HG03520 (cell line): Measurements from ENCODE around the gene FOXJ3.

ENCODE experiments used
- ATAC-seq: cut with Tn5 transposase; IDR thresholded peaks from one replicate; pipeline ENCODE4 v1.9.1; 2021; ENCODE audit warnings: mild to moderate bottlenecking, moderate library complexity; ENCODE audit not compliant: unreplicated experiment

Gene FOXJ3

DNA sequence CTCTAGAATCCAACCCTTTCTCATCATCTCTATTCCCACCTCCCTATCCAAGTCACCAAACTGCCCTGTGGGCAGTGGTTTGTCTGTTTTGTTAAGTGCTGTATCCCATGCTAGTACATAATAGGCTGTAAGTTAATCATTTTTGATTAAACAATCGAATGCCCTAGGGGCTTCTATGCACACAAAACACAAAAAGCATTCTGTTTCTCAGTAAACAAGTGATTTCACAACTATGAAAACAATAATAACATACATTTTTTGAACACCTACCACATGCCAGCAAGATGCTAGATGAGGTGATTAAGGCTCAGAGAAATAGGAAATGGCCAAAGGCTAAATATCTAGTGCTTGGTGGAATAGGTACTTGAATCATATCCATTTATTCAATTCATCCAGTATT lies 186.9 kb downstream of the FOXJ3 start:
- no peak for ATAC-seq

DNA sequence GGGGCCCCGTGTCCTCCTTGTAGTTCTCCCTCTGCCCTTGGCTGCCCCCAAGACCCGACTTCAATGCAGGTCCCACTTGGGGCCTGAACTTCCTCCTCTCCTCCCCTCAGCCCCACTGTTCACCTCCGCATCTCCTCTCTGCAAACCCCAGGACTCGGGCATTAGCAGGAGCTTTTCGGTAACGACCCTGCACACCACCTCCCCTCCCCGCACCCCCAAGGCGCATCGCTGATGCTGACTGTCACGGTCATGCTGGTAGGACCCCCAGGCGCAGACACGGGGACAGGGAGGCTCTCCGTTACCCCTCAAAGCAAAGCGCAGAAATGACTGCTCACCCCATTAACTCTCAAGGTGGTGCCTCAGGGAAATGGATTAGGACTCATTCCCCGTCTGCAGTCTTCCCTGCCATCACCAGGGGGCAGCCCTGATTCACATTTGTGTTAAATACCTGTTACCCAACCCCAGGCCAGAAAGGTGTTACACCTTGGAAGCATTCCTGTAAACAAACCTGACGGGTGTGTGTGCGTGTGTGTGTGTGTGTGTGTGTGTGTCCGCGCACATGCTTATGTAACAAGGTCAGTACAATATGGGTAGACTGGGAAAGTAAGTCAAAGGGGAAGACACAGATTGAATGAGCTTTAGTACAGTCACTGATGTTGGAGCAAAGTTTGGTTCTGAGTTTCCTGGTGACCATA lies 188.3 kb downstream of the FOXJ3 start:
- no peak for ATAC-seq

DNA sequence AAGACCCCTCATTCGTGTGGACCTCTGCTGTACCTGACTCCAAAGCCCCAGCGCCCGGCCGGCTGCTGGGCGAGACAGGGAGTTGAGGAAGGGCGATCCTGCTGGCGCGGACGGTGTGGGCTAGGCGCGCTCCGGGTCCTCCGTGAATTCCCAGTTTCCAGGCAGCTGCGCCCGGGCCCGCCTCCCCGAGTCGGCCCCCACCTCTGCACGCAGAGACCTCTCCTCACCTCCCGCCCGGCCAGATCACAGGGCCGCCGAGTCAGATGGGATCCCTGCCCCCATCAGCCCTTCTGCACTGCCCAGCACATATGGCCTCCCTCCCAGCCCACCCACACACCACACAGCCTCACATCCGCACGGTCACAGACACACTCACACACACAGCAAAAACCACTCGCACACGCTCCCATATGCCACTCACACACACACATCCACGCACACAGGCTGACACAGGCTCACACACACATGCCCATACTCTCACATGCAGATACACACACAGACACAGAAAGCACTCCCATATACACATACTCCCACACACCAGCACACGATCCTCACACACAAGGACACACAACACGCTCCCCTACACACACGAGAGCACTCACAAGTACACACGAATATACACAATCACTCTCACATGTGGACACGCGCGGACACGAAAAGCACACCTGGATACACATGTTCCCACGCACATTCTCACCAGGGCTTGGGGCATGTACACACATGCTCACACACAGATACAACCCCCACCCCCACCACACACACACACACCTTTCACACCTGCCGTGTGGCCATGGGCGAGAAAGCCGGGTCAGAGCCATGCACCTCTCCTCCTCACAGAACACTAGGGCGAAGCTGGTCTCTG lies 189.0 kb downstream of the FOXJ3 start:
- ATAC-seq, result no peak

DNA sequence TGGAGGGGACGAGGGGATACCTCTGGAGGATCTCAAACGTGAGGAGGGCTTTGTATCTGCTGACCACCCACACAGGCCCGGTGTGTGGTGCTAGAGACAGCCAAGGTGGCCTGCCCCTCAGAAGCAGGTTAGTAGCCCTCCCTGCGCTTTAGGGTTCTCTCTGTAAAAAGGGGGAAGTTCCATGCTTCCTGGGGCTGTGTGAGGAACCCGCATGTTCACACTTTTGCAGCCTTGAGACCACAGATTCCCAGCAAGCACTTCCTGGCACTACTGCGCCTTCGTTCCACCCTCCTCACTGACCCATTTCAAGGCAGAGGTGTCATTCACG lies 189.7 kb downstream of the FOXJ3 start:
- ATAC-seq, result no peak

DNA sequence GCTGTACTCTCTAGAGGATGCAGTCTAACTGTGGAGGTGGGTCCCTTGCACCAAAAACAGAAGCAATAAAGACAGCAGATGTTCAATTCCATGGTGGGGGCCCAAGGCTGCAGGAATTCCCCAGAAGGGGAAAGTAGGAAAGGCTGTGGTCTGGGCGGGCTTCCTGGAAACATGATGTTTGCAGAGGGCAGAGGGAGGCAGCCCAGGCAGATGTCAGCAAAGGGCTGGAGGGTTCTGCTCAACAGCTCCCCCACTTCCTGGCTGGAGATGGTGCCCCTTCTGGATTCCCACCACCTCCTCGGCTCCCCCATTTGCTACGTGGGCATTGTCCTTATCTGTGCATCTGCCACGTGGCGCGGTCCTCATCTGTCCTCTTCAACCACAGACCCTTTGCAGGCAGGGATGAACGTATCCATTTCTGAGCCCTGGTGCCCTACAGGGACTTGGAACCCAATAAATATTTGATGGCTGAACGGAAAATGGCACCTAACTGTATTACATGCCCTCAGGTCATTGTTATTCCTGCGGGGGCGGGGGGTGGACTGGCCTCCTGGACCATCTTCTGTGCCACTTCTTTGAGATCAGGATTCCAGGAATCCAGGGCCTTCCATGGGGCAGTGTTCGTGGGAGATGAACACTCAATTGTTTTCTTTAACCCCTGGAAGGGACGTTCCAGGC lies 190.2 kb downstream of the FOXJ3 start:
- ATAC-seq, result no peak

DNA sequence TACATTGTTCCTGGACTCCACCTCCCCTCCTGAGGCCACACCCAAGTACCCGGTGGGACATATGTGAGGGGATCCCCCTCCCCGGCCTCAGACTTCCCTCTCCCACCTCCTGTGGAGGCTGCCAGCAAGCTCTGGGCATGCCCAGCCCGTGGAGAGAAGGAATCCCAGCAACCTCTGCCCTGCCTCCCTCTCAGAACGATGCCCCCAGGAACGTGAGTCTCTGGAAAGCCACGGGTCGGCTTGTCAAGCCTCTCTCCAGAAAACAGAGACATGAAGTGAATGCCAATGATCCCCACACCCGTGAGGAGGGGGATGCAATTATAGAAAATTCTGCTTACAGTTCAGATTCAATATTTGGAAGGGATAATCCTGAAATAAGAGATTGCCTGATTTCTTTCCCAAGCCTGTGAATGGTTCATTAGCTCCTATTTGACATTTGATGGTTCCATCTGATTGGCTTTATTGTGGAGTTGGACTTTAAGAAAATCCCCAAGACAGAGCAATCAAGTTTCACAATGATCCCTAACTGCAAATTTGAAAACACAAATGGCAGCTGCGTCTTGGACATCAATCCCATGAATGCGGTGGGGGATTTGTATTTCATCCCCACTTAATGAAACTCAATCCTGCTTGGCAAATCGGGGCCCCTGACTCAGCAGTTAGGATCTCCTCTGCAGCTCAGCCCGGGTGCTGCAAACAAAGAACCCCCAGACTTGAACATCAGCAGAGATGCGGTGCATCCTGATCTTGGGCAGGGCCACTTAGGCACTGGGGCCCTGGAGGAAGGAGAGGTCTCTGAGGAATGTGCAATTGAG lies 190.9 kb downstream of the FOXJ3 start:
- ATAC-seq, result no peak

DNA sequence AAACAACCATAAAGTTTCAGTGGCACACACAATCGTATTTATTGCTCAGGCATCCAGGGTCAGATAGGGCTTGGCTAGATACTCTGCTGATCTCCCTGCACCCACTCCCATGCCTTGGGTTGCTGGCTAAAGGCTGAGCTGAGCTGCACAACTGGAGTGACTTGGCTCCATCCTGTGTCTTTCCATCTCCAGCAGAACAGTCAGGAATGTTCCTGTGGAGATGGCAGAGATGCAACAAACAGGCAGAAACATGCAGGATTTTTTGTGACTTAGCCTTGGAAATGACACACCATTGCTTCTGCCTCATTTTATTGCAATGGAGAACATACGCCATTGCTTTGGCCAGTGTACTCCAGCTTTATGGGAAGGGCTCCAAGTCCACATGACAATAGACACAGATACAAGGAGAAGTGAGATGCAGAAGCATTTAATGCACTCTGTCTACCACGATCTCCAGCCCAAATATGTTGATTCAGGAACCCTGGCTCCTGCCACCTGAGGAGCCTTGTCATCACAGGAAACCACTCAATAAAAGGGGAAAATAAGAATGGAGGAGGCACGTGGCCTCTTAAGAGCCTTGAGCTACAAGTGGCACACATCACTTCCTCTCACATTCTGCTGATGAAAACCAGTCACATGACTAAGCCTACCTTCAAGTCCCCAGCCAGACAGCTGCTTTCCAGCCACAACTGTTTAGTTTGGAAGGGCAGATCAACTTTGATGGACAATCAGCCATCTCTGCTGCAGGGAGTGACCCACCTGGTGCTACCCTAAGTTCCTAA lies 191.9 kb downstream of the FOXJ3 start:
- ATAC-seq, result no peak

DNA sequence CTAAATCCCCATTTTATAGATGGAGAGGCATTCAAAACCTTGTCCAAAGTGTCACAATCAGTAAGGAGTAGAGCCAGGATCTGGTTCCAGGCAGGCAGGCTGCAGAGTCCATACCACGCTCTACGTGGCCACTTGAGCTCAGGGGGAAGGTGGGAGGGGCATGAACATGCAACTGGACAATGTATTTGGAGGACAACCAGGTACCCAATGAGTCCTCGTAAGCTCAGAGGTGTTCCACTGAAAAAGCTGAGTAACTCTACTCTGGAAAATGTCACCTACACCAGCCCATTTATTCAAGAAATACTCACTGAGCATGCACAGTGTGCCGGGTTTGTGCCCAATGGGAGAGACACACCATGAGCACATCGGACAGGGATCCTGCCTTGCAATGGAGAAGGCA lies 193.1 kb downstream of the FOXJ3 start:
- no peak for ATAC-seq

DNA sequence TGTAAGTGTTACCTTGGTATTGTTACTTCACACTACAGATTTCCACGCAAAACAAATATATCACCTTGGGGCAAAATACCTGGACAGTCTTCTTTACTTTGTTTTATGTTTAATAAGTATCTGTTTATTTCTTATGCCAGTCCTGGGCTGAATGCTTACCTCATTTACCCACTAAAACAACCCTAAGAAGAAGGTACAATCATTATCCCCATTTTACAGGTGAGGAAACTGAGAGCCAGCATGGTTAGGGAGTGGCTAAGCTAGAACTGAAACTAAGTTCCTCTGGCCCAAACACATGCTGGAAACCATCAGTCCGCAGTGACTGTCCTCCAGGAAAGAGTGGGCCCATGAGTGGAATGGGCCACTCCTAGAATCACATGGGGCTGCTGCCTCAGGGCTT lies 194.8 kb downstream of the FOXJ3 start:
- ATAC-seq, result no peak

DNA sequence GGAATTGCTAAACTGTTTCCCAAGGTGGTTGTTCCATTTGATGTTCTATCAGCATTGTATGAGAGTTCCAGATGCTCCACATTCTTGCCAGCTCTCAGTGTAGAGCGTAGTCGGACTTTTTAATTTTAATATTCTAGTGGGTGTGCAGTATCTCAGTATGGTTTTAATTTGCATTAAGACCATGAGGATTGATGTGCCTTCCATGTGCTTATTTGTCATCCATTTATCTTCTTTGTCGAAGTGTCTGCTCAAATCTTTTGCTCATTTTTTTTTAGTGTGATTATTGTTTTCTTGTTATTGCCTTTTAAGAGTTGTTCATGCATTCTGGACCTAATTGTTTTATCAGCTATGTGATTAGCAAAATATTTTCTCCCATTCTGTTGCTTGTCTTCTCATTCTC lies 195.6 kb downstream of the FOXJ3 start:
- no peak for ATAC-seq

DNA sequence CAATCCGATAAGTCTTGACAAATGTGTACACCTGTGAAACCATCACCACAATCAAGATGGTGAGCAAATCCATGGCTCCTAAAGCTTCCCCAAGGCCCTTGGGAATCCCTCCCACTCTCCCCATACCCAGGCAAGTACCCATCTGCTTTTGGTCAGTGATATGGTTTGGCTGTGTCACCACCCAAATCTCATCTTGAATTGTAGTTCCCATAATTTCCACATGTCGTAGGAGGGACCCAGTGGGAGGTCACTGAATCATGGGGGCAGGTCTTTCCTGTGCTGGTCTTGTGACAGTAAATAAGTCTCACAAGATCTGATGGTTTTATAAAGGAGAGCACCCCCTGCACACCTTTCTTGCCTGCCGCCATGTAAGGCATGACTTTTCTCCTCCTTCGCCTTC lies 196.4 kb downstream of the FOXJ3 start:
- no peak for ATAC-seq

DNA sequence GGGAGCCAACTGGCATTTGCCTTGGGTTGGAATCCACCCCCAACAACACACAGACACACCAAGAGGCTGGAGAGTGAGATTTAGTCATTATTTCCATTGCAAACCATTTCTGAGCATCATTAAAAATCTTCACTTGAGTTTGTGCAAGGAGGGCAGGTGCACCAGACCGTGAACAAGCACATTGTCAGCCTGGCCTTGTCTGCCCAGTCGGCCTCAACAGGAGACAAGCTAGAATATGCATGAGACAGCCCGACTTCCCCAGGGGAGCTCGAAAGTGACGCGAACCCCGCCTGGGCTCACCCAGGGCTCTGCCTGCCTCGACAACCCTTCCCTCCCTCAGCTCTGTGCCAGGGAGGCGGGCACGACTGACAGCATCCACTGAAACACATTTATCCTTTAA lies 197.3 kb downstream of the FOXJ3 start:
- no peak for ATAC-seq

DNA sequence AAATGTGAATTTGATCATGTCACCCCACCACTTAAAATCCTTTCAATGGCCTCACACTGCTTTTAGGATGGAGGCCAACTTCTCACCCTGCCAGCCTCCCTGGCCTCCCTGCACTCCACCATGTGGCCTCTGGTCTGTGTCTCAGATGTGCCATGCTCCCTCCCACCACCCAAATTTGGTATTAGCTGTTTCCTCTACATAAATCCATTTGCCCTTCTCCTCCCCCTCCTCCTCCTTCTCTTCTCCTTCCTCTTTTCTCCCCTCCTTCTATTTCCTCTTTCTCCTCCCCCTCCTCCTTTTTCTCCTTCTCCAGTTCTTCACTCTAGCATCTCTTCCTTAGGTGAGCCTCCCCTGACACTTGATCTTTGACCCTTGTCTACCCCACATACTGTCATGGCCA lies 198.6 kb downstream of the FOXJ3 start:
- no peak for ATAC-seq

DNA sequence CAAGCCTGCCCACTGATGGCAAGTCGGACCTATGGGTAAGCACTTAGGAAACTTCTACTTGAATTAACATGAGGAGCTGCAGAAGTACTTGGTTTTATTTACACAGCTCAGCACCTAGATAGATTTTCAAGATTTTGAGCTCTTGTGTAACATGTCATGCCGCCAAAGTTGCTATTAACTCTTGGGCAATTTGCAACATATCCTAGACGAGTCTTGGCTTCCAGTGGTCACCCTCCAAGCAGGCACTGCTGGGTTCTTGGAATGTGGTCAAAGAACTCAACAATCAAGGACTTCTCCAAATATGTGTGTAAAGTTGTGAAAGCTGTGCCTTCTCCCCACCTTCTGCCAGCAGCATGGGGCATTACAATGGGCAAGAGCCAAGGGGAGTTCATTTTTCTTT lies 199.6 kb downstream of the FOXJ3 start:
- ATAC-seq, result no peak

DNA sequence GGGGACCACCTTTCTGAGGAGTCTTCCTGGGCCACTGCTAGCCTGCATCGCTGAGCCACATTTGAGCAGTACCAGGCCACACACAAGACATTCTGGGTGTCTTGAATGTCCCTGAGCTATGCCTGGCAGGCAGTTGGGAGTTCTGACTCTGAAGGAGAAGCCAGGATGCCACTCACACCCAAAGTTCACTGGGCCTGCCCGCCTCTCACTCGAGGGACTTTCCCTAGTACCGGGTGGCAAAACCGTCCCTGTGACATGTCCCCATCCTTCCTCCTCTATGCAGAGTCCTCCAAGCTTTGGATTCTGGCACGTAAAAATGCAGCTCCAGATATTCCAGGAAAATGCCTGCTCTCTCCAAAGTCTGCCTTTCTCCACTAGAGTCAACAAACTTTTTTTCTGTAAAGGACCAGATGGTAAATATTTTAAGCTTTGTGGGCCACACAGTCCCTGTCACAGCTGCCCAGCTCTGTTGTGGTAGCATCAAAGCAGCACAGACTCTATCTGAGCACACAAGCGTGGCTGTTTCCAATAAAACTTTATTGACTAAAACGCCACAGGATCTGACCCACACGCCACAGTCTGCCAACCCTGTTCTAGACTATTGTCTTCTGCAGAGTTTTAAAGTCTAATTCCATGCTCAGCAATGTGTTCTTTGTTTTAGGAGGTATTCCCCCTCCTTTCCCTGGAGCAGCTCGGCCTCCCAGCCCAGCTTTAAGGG lies 201.1 kb downstream of the FOXJ3 start:
- no peak for ATAC-seq

DNA sequence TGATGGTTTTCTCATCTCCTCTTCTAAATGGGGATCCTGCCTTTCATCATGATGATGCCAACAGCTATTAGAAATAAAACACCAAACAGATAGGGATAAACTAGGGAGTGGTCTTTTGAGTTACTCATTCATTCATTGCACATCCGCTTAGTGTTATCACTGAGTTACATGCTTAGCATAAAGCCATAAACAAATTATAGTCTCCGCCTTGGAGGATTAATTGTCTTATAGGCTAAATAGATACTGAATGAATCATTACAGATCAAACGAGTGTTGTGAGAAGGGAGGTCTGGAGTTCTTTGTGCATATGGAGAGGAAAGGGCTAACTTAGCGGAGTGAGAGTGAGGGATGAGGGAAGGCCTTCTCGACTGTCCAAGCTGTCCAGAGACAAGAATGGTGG lies 201.6 kb downstream of the FOXJ3 start:
- ATAC-seq, result no peak

DNA sequence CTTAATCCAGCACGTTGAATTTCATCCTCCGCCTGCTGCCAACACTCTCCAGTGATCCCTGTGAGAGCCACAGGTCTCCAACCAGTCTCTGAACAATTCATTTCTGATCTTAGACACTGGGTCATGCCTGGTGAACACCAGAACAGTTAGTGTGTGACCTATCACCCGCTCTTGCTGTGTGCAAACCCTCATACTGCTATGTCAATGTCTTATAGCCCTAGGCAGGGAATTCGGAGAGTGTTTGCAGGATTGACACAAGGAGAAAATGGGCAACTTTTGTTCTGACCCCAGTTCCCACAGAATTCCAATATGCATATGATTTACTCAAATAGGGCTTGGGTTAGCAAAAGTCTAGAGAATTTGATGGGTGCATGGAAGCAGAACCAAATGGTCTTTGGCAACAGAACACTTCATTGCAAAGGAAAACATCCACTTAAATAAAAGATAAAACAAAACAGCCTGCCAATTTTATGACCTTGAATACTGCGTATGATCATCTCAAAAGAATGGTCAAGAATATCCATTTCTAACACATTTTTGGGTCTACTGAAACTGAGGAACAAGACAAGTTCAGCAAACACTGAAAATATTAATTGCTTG lies 204.9 kb downstream of the FOXJ3 start:
- no peak for ATAC-seq

DNA sequence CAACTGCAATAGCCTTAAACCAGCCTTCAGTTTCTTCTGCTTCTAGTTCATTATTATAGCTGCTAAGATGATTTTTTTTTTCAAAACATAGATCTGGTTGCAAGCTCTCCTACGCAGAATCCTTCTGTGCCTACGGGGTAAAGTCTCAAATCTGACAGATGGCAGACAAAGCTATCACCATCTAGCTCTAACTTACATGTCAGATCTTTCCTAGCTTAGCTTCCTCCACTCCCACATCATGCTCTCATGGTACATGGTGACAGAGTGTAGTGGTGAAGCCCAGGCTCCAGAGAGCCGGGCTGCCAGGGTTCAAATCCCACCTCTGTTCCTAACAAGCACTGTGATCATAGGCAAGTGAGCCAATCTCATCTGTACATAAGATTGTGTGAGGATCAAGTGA lies 206.1 kb downstream of the FOXJ3 start:
- no peak for ATAC-seq

DNA sequence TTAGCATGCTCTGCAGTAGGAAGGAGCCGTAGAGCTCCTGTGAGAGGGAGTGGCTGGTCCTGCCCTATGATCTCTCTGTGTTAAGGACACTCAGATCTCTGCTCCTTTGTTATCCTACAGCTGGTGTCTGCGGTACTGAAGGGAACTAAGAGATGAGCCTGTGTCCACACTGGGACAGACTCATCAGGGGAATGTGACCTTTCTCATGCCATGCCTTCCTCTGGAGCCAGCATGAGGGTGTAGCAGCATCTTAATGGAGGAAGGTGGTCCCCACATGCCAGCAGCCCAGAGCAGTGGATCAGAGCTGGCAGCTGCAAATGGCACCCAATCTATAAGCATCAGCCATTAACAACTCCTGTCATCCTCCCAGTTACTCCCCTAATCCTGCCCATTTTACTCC lies 206.5 kb downstream of the FOXJ3 start:
- no peak for ATAC-seq
